NCI-H510A (cell line): ENCODE data around the gene FAM149B1.

Source experiments
- DNase-seq: peaks from one replicate; lab custom pipeline; 2025; lab: John Stamatoyannopoulos, UW

FAM149B1 gene

DNA sequence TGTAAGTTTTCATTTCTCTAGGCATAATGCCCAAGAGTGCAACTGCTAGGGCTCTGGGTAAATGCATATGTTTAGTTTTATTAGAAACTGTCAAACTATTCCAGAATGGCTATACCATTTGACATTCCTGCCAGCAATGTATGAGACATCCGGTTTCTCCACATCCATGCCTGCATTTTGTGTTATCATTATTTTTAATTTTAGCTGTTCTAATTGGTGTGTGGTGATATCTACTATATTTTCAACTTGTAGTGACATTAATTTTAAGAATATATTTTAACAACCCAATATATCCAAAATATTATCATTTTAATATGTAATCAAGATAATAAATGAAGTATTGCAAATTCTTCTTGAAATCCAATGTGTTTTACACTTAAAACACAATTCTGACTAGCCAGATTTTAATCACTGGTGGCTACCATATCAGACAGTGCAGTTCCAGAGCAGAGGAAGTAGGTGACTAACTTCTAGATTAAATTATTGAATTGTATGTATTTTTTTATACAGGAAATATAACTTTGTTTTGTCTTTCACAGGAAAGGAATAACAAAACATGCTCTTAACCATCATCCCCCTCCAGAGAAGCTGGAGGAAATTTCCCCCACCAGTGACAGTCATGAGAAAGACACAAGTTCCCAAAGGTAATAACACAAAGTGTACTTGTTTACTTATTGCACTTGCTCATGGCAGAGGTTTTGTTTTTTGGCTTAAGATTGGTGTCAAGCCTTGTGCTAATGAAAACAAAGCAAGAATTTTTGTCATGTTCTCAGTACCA is 6.4 kb downstream of the FAM149B1 start:
- DNase-seq: no peak

- DNase-seq: no peak
These were observed 14.6 kb downstream of the FAM149B1 start for GRCh38 chr10:73182568-73182967.

DNA sequence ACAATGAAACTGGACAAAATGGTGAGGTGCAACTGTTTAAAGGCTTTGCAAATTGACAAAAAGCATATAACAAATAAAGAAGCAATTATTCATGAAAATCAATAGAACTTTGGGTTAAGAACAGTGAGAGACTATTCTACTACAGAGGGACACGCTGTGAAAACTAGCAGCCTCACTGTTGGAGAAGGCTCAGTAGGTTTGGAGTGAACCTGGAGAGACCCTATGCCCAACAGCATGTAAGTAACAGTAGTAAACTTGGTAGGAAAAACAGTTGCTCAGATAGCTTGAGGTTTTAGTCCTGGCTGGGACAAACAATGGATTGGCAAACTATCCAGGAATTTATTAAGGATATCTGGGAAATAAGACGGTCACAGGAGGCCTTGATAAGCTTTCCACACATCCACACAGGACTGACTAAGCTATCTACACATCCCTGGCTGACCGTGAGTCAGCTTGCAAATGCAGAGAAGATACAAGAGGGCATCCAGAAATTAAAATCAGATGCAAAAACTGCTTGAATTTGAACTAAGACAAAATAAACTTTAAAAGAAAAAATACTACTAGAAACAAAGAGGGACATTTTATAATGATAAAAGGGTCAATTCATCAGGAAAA is 15.9 kb downstream of the FAM149B1 start:
- no peak for DNase-seq

- no peak for DNase-seq
These were observed 18.3 kb downstream of the FAM149B1 start for GRCh38 chr10:73186266-73186665.

GRCh38 chr10:73190188-73190587 is 22.3 kb downstream of the FAM149B1 start:
- DNase-seq: no peak

GRCh38 chr10:73205081-73205480 is 37.2 kb downstream of the FAM149B1 start:
- DNase-seq: no peak

- DNase-seq: no peak
These were observed 38.0 kb downstream of the FAM149B1 start for GRCh38 chr10:73205890-73206289.

- no peak for DNase-seq
These were observed 38.5 kb downstream of the FAM149B1 start for GRCh38 chr10:73206385-73206784.

- no peak for DNase-seq
These were observed 40.0 kb downstream of the FAM149B1 start for GRCh38 chr10:73207883-73208282.

- no peak for DNase-seq
These were observed 41.8 kb downstream of the FAM149B1 start for GRCh38 chr10:73209705-73210104.

- DNase-seq: no peak
These were observed 42.6 kb downstream of the FAM149B1 start for GRCh38 chr10:73210395-73211105.

DNA sequence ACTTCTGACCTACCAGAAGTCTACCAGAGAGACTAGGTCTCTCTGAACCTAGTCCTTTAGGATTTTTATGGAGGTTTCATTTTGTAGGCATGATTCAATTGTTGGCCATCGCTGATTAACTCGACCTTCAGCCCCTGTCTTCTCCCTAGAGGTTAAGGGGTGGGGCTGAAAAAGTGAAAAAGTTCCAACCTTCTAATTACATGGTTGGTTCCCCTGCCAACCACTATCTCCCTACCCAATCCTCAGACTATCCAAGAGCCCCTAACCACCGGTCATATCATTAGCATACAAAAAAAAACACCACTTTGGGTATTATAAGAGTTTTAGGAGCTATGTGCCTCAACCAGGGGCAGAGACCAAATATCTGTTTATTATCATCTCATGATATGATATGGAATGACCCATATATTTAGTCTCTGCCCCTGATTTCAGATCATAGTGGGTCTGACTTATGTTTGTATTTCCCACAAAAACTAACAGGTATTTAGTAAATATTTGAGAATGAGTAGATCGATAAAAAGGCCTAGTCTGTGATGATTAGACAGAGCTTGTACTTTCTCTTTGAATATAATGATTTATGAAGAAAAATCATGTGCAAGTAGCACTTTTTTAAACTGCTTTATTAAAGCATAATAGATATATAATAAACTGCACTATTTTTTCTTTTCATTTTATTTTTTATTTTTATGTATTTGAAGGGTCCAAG is 43.3 kb downstream of the FAM149B1 start:
- DNase-seq: no peak

- no peak for DNase-seq
These were observed 47.8 kb downstream of the FAM149B1 start for GRCh38 chr10:73215749-73216148.

- DNase-seq: no peak
These were observed 49.7 kb downstream of the FAM149B1 start for GRCh38 chr10:73217628-73218027.

DNA sequence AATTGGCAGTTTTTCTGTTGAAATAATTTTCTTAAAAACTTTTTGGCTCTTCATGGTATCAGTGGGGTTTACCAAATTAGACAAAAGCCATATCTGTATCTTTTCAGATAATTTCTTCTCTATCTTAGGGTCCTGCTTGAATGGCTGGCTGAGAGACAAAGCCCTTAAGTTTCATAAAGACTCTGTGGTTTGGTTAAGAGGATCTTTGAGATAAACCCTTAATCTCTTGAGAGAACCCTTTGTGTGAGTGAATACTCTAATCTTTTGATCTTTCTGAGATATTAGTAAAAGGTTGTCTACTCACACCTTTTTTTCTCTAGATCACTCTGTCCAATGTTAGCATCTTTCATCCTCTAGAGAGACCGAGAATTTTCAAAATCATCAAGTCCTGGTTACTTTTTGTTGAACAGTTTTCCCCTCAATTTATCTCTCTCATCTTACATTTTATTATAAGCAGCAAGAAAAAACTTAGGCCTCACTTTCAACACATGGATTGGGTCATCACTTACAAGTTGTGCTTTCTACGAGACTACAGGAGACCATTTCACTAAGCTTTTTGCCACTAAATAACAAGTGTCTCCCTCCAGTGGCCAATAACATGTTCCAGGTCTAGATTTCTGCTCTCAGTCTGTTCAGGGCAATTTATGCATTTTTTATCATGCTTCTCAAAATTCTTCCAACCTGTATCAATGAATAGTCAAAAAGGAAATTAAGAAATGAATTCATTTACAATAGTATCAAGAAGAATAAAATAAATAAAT is 50.7 kb downstream of the FAM149B1 start:
- no peak for DNase-seq

GRCh38 chr10:73219384-73219783 is 51.5 kb downstream of the FAM149B1 start:
- DNase-seq: no peak

- no peak for DNase-seq
These were observed 53.1 kb downstream of the FAM149B1 start for GRCh38 chr10:73220989-73221388.

DNA sequence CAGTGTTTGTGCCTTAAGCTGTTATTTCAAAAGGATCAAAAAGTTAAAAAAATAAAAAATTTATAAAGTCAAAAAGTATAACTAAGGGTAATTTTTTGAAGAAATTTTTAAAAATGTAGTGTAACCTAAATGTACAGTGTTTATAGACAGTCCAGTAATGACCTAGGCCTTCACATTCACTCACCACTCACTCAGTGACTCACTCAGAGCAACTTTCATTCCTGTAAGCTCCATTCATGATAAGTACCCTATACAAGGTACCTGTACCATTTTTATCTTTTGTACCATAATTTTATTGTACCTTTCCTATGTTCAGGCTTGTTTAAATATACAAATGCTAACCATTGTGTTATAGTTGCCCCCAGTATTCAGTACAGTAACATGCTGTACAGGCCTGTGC is 57.6 kb downstream of the FAM149B1 start:
- no peak for DNase-seq

DNA sequence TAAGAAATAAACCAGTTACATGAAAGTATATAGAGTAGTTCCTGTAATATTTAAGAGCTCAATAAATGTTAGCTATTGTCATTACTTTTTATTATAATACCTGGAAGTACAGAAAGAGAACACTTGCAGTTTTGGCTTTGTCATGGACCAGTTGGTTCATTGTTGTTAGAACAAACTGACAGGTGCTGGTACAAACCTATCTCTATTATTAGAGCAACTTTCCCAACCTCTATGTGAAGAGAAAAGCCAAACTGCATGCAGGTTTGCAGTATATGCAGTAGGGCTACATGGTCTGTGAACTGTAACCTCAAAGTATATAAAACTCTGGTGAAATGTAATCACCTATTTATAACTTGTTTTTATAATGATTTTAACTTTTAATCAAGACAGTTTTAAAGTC is 58.7 kb downstream of the FAM149B1 start:
- no peak for DNase-seq

DNA sequence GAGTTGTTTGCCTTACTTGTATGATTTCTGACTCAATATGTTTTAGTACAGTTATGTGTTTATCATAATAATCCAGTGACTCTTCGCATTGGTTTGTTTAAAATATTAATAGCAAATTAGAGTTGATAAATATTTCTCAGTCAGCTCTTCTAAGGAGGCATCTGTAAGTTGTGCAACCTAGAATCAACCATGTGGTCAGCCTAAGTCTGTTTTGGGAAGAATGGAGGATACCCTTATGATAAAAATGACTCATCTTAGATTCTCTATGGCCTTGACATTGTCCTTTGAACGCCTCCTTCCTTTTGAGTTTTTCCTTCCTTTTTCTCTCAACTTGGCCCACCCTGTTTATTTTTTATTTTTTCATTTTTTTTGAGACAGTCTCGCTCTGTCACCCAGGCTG is 60.3 kb downstream of the FAM149B1 start:
- no peak for DNase-seq

- DNase-seq: no peak
These were observed 61.6 kb downstream of the FAM149B1 start for GRCh38 chr10:73229567-73229966.

DNA sequence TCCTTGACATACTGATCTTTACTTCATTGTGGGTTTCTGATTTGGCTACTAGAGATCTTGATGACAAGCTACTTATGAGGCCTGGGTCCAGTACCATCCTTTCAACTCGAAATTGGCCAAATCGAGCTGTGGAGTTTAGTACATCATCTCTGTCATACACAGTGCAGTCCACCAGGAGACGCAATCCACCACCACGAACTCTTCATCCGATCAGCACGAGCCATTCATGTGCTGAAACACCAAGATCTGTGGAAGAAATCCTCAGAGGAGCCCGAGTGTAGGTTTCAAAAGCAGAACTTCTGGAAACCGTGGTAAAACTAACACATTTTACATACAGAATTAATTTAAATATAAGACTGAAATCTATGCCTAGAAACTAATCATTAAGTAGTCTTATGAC is 65.0 kb downstream of the FAM149B1 start:
- DNase-seq: no peak
